Smooth muscle cell of the umbilical artery (primary cell): ENCODE data around the gene CYP46A1. TPM values are rescaled to one million over a fixed set of nuclear protein-coding genes. Genes with fewer than 3 reads are reported as not detected.

Experiments
- total RNA-seq: library from RNA; depleted of rRNA; stranded (reverse); fragments of >200 nt; gene quantifications from 2 replicates; pipeline ENCODE4 v1.2.3, GENCODE V29; 2014

The CYP46A1 gene
- total RNA-seq: 0.09 and 0.30 TPM in 2 replicates

GRCh38 chr14:99683619-99684409 lies at the start of gene CYP46A1:
Gene CYP46A1 (plus strand): TSS chr14:99684298. CDS start chr14:99684418, 120 bp downstream.

GRCh38 chr14:99644723-99645544 lies 39.2 kb upstream of the CYP46A1 start, which contains the start of gene HHIPL1:
Gene HHIPL1 (plus strand): TSS chr14:99645129. CDS start chr14:99645208, 79 bp downstream.

Other genes with a start within 250 kb of the CYP46A1 start
- gene SETD3, start 203.4 kb upstream of the CYP46A1 start, total RNA-seq: 46.3 and 56.4 TPM in 2 replicates
- 25.8 and 54.1 TPM in 2 replicates for gene CCNK, start 202.9 kb upstream of the CYP46A1 start, total RNA-seq
- gene CCDC85C, start 80.1 kb upstream of the CYP46A1 start, total RNA-seq: 4.5 and 11.0 TPM in 2 replicates
- gene HHIPL1, start 39.2 kb upstream of the CYP46A1 start, total RNA-seq: 7.7 and 11.1 TPM in 2 replicates
- 6.0 and 7.7 TPM in 2 replicates for gene EML1, start 109.1 kb downstream of the CYP46A1 start, total RNA-seq